HG02943 (cell line): ENCODE data around the gene PXDC1.
"Not testable (repeated sequence)": the region's sequence is repeated elsewhere in the genome, so short reads cannot be mapped to it uniquely, and the experiment has no call there.

Experiments
- ATAC-seq: cut with Tn5 transposase; IDR thresholded peaks from one replicate; pipeline ENCODE4 v1.9.1; 2021; ENCODE audit warnings: mild to moderate bottlenecking, low read depth, moderate library complexity; ENCODE audit not compliant: unreplicated experiment

The PXDC1 gene

GRCh38 chr6:3687847-3688246 lies 63.7 kb downstream of the PXDC1 start:
- ATAC-seq: no peak

GRCh38 chr6:3683331-3683730 lies 68.2 kb downstream of the PXDC1 start:
- ATAC-seq: no peak

GRCh38 chr6:3678946-3679345 lies 72.6 kb downstream of the PXDC1 start:
- ATAC-seq: no peak

GRCh38 chr6:3677751-3678150 lies 73.8 kb downstream of the PXDC1 start:
- not testable (repeated sequence) for ATAC-seq

GRCh38 chr6:3677351-3677750 lies 74.2 kb downstream of the PXDC1 start:
- ATAC-seq: not testable (repeated sequence)
